Measurements from ENCODE around the gene ERN1.

- peak; percentile 50 for TF ChIP-seq CTCF (IDR thresholded peaks at IDR 0.05; ENCODE audit: borderline replicate concordance, extremely low read depth, low read length, poor library complexity, severe bottlenecking)
- no peak for TF ChIP-seq EZH2 (IDR thresholded peaks at IDR 0.05; ENCODE audit: borderline replicate concordance, low read depth, low read length, severe bottlenecking)
Observed at GRCh38 chr17:64016231-64016784, 113.6 kb downstream of the ERN1 start.

Measured in DND-41 (cell line).